GM19324 (cell line): ENCODE results near the gene H1-8.

Experiments
- ATAC-seq: cut with Tn5 transposase; IDR thresholded peaks from one replicate; pipeline ENCODE4 v1.9.1; 2021; ENCODE audit warnings: mild to moderate bottlenecking, moderate library complexity; ENCODE audit not compliant: unreplicated experiment, low FRiP score

Gene H1-8

GRCh38 chr3:129590215-129590614, 47.2 kb downstream of the H1-8 start:
- no peak for ATAC-seq

- ATAC-seq: no peak
Measured at GRCh38 chr3:129591932-129592331, 49.0 kb downstream of the H1-8 start.

GRCh38 chr3:129592381-129593131, 49.6 kb downstream of the H1-8 start:
- ATAC-seq: no peak

GRCh38 chr3:129593230-129593594, 50.2 kb downstream of the H1-8 start:
- no peak for ATAC-seq

- no peak for ATAC-seq
Measured at GRCh38 chr3:129593595-129594339, 50.8 kb downstream of the H1-8 start.

- ATAC-seq: no peak
Measured at GRCh38 chr3:129594409-129594808, 51.4 kb downstream of the H1-8 start.

GRCh38 chr3:129594907-129595390, 52.0 kb downstream of the H1-8 start:
- no peak for ATAC-seq

GRCh38 chr3:129595544-129596193, 52.7 kb downstream of the H1-8 start:
- no peak for ATAC-seq

GRCh38 chr3:129596194-129597086, 53.5 kb downstream of the H1-8 start:
- no peak for ATAC-seq

GRCh38 chr3:129597087-129597999, 54.4 kb downstream of the H1-8 start:
- no peak for ATAC-seq

- ATAC-seq: no peak
Measured at GRCh38 chr3:129598000-129598381, 55.0 kb downstream of the H1-8 start.

GRCh38 chr3:129598484-129598883, 55.5 kb downstream of the H1-8 start:
- ATAC-seq: no peak

- no peak for ATAC-seq
Measured at GRCh38 chr3:129599073-129599472, 56.1 kb downstream of the H1-8 start.

GRCh38 chr3:129599607-129600006, 56.6 kb downstream of the H1-8 start:
- ATAC-seq: no peak

- no peak for ATAC-seq
Measured at GRCh38 chr3:129600348-129600747, 57.4 kb downstream of the H1-8 start.
